ENCODE results near the gene NAT8L. TPM values are rescaled to one million over a fixed set of nuclear protein-coding genes. Genes with fewer than 3 reads are reported as not detected.

NAT8L gene
- total RNA-seq, 1 experiment from 2014 or later, result 7.7 TPM

DNA sequence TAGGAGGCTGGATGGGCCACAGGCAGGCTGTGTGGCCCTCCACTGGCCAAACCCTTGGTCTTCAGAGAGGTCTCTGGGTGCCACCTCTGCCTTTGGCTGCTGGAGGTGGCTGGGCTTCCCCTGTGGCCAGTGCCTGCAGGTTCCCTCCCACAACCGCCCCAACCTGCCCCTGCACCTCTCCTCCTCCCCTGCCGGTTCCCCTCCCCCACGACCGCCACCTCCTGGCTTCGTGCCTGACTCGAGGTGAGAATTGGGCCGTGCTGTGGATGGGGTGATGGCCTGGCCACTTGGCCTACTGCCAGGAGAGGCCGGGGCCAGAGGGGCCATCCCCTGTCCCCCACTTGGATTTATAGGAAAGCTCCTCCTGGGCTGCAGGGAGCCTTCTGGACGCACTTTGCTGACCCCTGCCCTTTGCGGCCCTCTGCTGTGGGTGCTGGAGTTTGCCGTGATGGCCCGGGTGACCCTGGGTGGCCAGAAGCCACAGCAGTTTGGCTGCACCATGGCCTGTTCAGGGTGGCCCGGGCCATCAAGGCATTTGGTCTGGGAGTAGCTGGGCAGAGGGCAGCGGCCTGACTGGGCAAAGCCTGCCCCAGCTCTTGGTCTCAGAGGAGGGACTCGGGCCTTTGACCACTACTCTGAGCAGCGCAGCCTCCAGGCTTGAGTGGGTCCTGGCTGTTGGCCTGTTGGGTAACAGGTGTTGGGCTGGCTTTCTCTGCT lies 3.8 kb downstream of the NAT8L start:
- DNase-seq (ENCODE audit: extremely low read depth, low read depth), result no peak

DNA sequence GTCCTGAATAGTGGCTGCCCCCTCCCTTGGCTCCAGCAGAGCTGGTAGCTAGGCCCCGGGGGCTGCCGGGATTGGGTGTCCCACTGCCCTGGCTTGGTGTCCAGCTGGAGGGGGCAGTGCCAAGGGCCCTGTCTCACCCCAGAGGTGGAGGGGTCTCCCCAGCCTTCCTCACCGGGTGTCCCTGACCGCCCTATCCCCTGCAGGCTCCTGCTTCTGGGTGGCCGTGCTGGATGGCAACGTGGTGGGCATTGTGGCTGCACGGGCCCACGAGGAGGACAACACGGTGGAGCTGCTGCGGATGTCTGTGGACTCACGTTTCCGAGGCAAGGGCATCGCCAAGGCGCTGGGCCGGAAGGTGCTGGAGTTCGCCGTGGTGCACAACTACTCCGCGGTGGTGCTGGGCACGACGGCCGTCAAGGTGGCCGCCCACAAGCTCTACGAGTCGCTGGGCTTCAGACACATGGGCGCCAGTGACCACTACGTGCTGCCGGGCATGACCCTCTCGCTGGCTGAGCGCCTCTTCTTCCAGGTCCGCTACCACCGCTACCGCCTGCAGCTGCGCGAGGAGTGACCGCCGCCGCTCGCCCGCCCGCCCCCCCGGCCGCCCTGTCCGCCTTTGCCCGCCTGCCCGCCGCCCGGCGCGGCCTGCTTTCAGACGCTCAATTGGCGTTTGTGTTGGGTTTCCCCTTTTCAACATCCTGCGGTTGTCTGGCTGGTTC lies 4.6 kb downstream of the NAT8L start:
- no peak for DNase-seq (ENCODE audit: extremely low read depth, low read depth)

DNA sequence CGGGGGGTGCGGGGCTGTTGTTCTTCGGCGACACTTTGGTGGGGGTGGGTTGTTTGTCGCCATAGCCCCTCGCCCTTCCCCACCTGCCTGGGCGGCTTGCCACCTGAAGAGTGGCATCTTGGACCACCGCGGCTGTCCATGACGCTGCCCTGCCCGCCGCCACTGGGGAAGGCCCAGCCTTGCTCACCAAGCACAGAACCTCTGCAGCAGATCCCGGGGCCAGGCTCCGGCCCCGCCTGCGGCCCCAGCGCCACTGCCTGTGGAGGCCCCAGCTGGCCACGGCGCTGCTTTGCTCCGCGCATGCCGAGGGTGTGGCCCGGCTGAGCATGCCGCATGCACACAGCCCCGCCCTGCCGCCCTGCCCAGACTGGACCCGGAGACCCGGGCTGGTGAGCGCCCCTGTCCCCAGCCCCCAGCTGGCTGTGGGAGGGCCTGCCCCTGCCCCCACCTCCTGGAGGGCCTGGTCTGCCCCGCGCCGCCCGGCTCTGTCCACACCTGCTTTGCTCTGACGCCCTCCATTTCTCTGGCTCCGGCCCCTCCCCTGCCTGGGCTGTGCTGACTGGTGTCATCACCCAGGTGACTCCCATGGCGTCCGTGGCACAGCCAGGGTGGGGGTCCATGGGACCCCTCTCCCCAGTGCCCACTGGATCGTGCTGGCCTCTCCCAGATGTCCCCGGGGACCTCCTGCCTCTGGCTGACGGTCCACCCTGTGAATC lies 5.3 kb downstream of the NAT8L start:
- DNase-seq (ENCODE audit: extremely low read depth, low read depth), result peak; percentile 43

- no peak for DNase-seq (ENCODE audit: extremely low read depth, low read depth)
Measured at GRCh38 chr4:2065106-2065930, 6.2 kb downstream of the NAT8L start.

DNA sequence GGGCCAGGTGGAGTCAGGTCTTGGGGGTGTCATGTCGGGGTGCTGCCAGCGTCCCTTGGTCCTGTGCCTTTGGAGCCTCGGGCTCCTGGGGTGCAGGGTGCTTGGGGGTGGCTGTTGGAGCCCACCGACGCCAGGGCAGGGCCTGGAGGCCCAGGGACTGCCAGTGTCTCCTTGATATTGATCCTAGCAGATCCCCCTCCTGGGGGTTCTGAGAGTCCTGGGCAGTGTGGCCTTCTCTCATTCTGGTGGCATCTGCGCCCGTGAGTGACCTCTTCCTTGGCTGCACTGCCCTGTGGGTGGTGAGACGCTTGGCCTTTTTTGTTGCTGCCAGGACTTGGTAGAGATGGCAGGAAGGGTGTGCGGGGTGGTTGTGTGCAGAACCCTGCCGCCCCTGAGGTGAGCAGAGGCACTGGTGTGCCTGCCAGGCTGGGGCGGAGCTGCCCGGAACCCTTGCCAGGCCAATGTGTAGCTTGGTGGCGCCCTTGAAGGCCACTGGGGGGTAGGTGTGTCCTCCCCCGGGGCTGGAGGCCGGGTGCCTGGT lies 7.0 kb downstream of the NAT8L start:
- DNase-seq (ENCODE audit: extremely low read depth, low read depth), result no peak

DNA sequence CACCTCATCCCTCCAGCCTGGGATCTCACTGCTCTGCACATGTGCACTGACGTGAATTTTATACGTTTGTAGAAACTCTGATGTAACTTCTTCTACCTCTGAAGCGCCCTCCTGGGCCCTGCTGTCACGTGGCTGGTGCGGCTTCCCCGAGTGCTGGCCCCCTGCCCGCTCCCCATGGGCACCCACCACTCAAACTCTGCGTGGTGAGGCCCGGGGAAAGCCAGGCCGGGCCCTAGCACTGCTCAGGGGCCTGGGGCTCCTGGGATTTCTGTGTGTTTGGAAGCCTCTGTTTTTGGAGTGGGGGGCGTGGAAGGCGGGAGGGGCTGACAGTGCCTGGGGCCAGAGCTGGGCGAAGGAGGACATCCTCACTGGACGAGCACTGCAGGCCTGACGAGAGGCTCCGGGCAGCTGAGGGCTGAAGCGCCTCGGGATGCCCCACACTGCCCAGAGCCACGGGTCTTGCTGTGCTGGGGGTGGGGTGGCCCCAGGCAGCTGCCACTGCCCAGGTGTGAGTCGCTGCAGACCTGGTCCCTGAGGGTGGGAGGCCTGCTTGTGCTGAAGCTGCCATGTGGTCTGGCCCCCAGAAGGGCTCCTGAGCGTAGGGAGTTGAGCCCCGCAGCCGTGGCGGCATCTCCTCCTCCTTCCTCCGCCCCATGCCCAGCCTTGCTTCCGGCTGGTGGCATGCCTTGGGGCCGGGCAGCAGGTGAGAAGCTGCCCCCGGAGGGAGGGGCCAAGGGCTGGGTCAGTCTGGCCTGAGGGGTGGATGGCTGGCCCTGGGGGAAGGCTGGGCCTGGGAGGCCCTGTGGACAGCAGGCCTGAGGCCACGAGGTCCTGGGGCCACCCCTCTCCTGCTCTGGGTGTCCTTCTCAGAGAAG lies 7.7 kb downstream of the NAT8L start:
- no peak for DNase-seq (ENCODE audit: extremely low read depth, low read depth)

DNA sequence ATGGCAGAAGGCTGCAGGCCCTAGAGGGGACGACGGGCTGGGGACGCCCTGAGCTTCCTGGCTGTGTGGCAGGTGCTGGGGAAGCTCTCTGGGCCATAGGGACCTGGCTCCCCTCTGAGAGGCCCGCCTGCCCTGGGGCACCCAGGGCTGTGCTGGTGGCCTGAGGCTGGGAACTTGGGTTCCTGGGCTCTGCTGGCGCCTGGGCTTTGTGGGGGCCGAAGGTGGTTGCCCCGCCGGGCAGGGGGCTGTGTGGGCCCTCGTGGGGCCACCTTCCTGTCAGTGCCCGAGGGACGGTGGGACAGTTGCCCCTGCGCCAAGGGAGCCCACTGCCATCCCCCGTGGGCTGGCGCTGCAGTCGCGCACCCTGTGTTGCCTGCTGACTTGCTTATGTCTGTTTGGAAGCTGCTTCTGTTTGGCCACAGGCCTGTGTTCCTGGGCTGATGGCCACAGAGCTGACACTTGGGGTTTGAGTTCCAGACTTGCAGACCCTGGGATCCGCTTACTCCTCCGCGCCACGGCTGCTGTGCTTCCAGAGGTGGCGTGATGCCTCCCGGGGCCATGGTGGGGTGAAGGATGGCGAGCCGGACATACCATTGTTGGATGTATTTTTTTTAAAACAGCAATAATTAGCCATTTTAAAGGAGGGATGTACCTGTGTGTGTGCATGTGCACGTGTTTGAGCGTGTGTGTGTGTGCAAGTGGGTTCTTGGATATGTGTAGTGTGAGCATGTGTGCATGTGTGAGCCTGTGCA lies 8.5 kb downstream of the NAT8L start:
- DNase-seq (ENCODE audit: extremely low read depth, low read depth), result no peak

DNA sequence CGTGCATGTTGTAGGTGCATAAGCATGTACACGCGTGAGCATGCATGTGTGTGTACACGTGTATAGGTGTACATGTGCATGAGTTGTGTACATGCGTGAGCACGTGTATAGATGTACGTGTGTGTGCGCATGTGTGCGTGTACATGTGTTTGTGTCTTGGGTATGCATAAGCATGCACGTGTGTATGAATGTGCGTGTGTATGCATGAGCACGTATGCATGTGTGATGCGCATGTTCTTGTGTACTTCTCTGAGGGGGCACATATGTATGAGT lies 9.0 kb downstream of the NAT8L start:
- DNase-seq (ENCODE audit: extremely low read depth, low read depth), result no peak

DNA sequence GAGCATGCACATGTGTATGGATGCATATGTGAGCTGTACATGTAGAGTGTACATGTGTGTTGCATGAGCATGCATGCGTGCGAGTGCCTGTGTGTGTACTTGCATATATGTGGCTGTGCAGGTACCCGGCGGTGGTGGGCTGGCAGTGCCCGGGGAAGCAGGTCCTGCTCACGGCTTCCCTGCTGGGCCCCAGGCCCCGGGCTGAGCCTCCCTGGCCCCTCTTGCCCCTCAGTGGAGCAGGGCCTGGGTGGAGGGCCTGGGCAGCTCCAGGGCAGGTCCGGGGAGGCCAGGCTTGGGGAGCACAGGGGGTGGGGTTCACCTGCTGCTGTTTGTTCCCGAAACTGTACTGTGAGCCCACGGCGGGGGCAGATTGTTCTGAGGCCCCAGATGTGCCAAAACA lies 9.4 kb downstream of the NAT8L start:
- no peak for DNase-seq (ENCODE audit: extremely low read depth, low read depth)

- no peak for DNase-seq (ENCODE audit: extremely low read depth, low read depth)
Measured at GRCh38 chr4:2069161-2069971, 10.2 kb downstream of the NAT8L start.

GRCh38 chr4:2069986-2070385 lies 10.9 kb downstream of the NAT8L start:
- no peak for DNase-seq (ENCODE audit: extremely low read depth, low read depth)

DNA sequence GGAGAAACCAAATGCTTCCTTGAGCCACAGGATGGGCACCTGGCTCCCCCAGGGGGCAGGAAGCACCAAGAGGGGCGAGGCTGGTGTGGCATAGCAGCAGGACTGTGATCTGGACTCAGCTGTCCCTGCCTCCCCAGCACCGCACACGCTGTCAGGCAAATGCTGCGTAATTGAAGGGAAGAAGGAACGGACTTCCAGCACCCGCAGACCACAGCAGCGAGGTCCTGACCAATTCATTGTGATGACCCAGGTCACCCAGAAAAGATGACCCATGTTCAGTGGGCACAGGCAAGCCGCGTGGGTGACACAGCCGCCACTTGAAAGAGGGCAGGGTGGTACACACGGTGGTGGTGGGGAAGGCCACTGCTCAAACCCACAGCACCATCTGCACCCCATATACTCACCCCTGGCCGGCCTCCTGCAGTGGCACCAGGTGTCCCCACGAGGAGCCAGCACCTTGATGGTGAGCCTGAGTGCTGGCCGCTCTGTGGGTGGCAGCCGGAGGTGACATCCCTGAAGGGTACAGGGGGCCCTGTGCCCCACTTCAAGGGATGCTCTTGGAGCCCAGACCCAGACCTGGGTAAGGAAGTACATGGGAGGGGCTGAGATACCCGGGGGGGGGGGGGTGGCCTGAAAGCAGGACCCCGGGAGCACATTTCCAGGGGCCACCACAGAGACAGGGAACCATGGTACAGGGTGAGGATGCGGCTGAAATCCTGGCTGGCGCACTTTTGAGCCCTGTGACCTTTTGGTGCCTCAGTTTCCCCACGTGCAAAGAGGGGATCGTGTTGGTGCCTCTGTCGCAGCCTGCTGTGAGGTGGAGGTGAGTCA lies 11.5 kb downstream of the NAT8L start:
- no peak for DNase-seq (ENCODE audit: extremely low read depth, low read depth)

DNA sequence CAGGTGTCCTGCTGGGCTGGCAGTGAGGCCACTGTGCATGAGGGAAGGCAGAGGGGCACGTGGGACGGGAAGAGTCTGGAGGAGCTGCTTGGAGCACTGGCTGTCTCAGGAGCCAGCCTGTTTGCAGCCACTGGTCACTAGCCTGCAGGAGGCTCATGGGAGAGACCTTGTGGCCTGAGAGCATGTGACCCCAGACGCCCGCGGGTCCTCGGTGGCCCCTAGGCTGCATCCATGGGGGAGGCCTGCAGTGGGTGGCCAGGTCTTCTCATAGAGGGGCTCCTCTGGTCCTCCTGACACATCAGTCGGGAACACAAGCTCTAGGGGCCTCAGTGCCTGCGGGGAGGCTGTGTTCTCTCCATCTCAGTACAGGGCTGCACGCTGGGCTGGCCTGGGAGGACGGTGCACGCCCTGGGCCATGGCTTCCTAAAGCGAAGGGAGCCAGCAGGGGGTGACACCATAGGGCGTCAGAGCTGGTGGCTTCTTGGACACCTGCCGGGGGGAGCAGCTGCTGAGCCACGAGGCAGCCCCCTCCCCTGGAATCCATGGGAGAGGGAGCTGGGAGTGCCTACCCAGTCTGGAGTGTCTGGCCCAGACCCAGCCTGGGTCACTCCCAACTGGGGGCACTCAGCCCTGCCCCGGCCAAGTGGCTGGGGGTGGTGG lies 12.3 kb downstream of the NAT8L start:
- no peak for DNase-seq (ENCODE audit: extremely low read depth, low read depth)

DNA sequence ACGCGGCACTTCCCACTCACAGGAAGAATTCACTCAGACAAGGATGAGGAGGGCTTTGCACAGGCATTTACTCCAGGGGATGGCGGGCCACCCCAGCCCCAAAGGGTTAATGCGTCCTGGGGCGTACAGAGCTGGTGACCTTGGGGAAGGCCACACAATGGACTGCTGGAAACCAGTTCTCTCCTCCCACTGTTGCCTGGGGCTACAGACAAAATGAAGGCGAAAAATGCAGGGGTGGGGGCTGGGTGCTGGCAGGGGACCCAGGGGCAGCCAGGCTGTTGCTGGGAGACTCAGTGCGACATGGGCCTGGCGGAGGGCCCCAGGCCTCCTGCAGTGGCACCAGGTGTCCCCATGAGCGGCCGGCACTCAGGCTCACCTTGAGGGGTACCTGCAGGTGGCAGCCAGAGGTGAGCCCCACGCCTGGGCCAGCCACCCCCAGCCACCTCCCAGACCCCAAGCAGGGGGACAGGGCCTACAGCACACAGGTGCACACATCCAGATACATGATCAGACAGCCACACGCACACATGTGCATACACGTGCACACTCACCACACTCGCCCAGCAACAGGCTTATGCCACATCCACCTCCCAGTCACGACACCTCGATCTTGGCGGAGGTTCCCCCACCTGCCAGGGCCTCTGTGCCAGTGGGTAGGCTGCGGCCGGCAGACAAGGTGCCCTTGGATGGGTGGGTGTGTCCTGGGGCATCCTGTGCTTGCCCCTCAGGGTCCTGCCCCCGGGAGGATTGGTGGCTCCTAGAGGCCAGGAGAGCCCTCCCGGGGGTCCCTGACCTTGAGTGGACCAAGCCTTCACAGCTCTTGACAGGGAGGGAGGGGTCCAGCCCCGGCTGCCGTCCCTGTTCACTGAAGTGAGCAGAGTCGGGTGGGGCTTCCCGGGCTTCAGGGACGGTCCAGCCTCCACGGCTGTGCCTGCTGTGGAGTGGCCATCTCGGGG lies 13.1 kb downstream of the NAT8L start:
- no peak for DNase-seq (ENCODE audit: extremely low read depth, low read depth)

DNA sequence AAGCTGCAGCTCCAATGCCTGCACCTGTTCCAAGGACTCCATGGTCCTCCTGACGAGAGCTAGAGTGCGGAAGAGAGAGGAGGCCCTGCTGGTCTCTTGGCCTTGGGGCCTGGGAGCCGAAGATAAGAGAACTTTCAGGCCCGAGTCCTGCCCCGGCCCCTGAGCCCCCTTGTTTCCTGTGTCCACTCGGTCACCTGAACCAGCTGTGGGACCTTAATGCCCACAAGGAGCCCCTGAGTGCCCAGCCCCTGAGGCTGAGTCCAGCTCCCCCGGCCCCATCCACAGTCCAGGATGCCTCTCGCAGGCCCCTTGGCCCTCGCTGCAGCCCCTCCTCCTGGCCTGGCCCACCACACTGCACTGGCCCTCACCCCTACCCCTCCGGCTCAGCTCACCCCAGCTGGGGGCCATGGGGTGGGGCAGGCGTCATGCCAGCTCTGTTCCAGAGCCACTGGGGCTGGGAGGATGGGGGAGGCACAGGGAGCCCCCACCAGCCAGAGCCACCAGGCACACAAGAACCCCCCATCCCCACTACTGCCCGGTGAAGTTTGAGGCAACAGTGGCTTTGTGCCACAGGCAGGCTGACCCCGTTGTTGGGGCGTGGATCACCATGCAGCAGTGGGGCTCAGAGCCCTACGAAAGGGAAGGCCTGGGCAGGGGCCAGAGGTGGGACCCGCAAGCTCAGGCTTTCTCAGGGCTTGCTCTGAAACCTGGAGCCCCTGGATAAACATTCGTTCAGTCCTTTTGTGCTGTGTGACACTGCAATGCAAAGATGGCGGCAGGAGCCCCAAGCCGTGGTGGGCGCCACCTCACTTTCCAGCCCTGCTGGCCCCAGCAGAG lies 14.1 kb downstream of the NAT8L start:
- no peak for DNase-seq (ENCODE audit: extremely low read depth, low read depth)
